GM12801 (cell line): Measurements from ENCODE around the gene PLCB3.

Experiments used
- CTCF ChIP-seq: IDR thresholded peaks from one replicate; pipeline ENCODE4 v1.5.1; 2011; ENCODE audit warnings: control low read depth; ENCODE audit not compliant: insufficient read length; ENCODE audit errors: extremely low read depth

Gene PLCB3

GRCh38 chr11:64251016-64251752 is at the start of gene PLCB3:
PLCB3 (plus strand) TSS chr11:64251530; CDS start chr11:64251650, 120 bp downstream.
- no peak for TF ChIP-seq CTCF

GRCh38 chr11:64201543-64201942 is 49.8 kb upstream of the PLCB3 start:
- TF ChIP-seq CTCF, result no peak

GRCh38 chr11:64202992-64203391 is 48.3 kb upstream of the PLCB3 start:
- no peak for TF ChIP-seq CTCF

GRCh38 chr11:64203421-64204079 is 47.8 kb upstream of the PLCB3 start:
- TF ChIP-seq CTCF, result no peak

GRCh38 chr11:64204080-64204440 is 47.3 kb upstream of the PLCB3 start:
- TF ChIP-seq CTCF, result no peak

GRCh38 chr11:64204464-64204989 is 46.8 kb upstream of the PLCB3 start:
- TF ChIP-seq CTCF, result no peak

- no peak for TF ChIP-seq CTCF
Measured at GRCh38 chr11:64206457-64207255, 44.7 kb upstream of the PLCB3 start, which contains the start of gene FERMT3. FERMT3 (plus strand) TSS chr11:64206721; CDS start chr11:64207365, 644 bp downstream.
